Left colon (tissue), 2 donors: Measurements from ENCODE around the gene MAGI2. TPM values are rescaled to one million over a fixed set of nuclear protein-coding genes. Genes with fewer than 3 reads are reported as not detected.

Source experiments
- ATAC-seq: fragments of 200-7000 bp; cut with Tn5 transposase; one replicate; pipeline ENCODE4 v1.9.1; 2020; ENCODE audit warnings: mild to moderate bottlenecking, moderate library complexity
- DNase-seq, 2 donors: peaks; one replicate each; pipeline ENCODE4 v3.0.0-alpha.2; 2020
- intact Hi-C, 2 donors: fragments of 100-400 bp; cut with DNase I in 1 of 2; cut with micrococcal nuclease in 1 of 2; formaldehyde crosslinking; loops; one replicate each; pipeline versions ENCODE4 v1.11.2 to v1.14.0; 2022; cut with DNase I, micrococcal nuclease
- total RNA-seq, 2 donors: library from RNA; stranded (reverse); fragmentation: NEBNext Ultra II Directional; extraction: Animal tissue kit (Norgen Biotek cat#: 25700); gene quantifications; one replicate each; pipeline ENCODE4 v1.2.1, GENCODE V29; 2021
- donor health status: DM: no; HTN: no; CAD: no.
- donor health status: DM: yes; HTN: yes; CAD: no.

The MAGI2 gene
- total RNA-seq, 2 donors from 2014 or later: 1.4 to 3.5 TPM

GRCh38 chr7:78683566-78683965 is 769.9 kb downstream of the MAGI2 start:
- no peak for DNase-seq
- intact Hi-C loops: no loop called here

GRCh38 chr7:78679112-78679876 is 774.2 kb downstream of the MAGI2 start:
- intact Hi-C loops: no loop called here
- ATAC-seq (no peak), DNase-seq (no peak)

More at GRCh38 chr7:78683566-78683965, 769.9 kb downstream of the MAGI2 start:
- ATAC-seq: no peak

GRCh38 chr7:78677391-78677790 is 776.1 kb downstream of the MAGI2 start:
- intact Hi-C loops: no loop called here
- no peak for ATAC-seq
- DNase-seq: no peak

GRCh38 chr7:78675511-78675910 is 778.0 kb downstream of the MAGI2 start:
- no peak for ATAC-seq
- intact Hi-C loops: no loop called here
- no peak for DNase-seq

GRCh38 chr7:78673272-78673671 is 780.2 kb downstream of the MAGI2 start:
- ATAC-seq (no peak), DNase-seq (no peak)

GRCh38 chr7:78662939-78663338 is 790.5 kb downstream of the MAGI2 start:
- DNase-seq (no peak), ATAC-seq (no peak)
- intact Hi-C loops: no loop called here

More at GRCh38 chr7:78673272-78673671, 780.2 kb downstream of the MAGI2 start:
- intact Hi-C loops: no loop called here

GRCh38 chr7:78649976-78650375 is 803.5 kb downstream of the MAGI2 start:
- ATAC-seq (no peak), DNase-seq (no peak)
- intact Hi-C loops: no loop called here

- no peak for ATAC-seq
- intact Hi-C loops: no loop called here
- DNase-seq: no peak
Measured at GRCh38 chr7:78649236-78649635, 804.2 kb downstream of the MAGI2 start.

- DNase-seq (no peak), ATAC-seq (no peak)
- intact Hi-C loops: no loop called here
Measured at GRCh38 chr7:78642751-78643150, 810.7 kb downstream of the MAGI2 start.

- intact Hi-C loops: no loop called here
- ATAC-seq (no peak), DNase-seq (no peak)
Measured at GRCh38 chr7:78638364-78638763, 815.1 kb downstream of the MAGI2 start.

- DNase-seq (no peak), ATAC-seq (no peak)
- intact Hi-C loops: no loop called here
Measured at GRCh38 chr7:78636727-78637126, 816.7 kb downstream of the MAGI2 start.

- DNase-seq (no peak), ATAC-seq (no peak)
- intact Hi-C loops: no loop called here
Measured at GRCh38 chr7:78635026-78635793, 818.3 kb downstream of the MAGI2 start.

GRCh38 chr7:78634093-78634492 is 819.4 kb downstream of the MAGI2 start:
- ATAC-seq: no peak
- intact Hi-C loops: no loop called here
- DNase-seq: no peak

- DNase-seq: no peak
- intact Hi-C loops: no loop called here
Measured at GRCh38 chr7:78620920-78621319, 832.5 kb downstream of the MAGI2 start.

GRCh38 chr7:78616539-78616938 is 836.9 kb downstream of the MAGI2 start:
- DNase-seq (no peak), ATAC-seq (no peak)
- intact Hi-C loops: no loop called here

More at GRCh38 chr7:78620920-78621319, 832.5 kb downstream of the MAGI2 start:
- ATAC-seq: no peak

- intact Hi-C loops: no loop called here
- DNase-seq: no peak
Measured at GRCh38 chr7:78609281-78609680, 844.2 kb downstream of the MAGI2 start.

GRCh38 chr7:78607099-78607498 is 846.4 kb downstream of the MAGI2 start:
- DNase-seq (no peak), ATAC-seq (no peak)
- intact Hi-C loops: no loop called here

More at GRCh38 chr7:78609281-78609680, 844.2 kb downstream of the MAGI2 start:
- ATAC-seq: no peak

GRCh38 chr7:78605119-78605518 is 848.3 kb downstream of the MAGI2 start:
- intact Hi-C loops: no loop called here
- DNase-seq (no peak), ATAC-seq (no peak)

- no peak for DNase-seq
- ATAC-seq: no peak
- intact Hi-C loops: no loop called here
Measured at GRCh38 chr7:78601728-78602127, 851.7 kb downstream of the MAGI2 start.

- ATAC-seq: no peak
- no peak for DNase-seq
- intact Hi-C loops: no loop called here
Measured at GRCh38 chr7:78594156-78594555, 859.3 kb downstream of the MAGI2 start.
